Loucy (cell line): Measurements from ENCODE around the gene ADRB2.

ENCODE experiments used
- EZH2phosphoT487 ChIP-seq: fragments of 200-600 bp; IDR thresholded peaks from 2 replicates; pipeline ENCODE4 v1.6.1; 2018; ENCODE audit warnings: antibody characterized with exemption, mild to moderate bottlenecking, moderate library complexity, borderline replicate concordance
- TF ChIP-seq, protein P1 (sequence below): fragments of 200-600 bp; sonication (generic); conservative IDR thresholded peaks from 2 replicates; pipeline ENCODE4 v1.5.1; 2014; ENCODE audit warnings: mild to moderate bottlenecking, antibody characterized with exemption, low read length

DNA sequence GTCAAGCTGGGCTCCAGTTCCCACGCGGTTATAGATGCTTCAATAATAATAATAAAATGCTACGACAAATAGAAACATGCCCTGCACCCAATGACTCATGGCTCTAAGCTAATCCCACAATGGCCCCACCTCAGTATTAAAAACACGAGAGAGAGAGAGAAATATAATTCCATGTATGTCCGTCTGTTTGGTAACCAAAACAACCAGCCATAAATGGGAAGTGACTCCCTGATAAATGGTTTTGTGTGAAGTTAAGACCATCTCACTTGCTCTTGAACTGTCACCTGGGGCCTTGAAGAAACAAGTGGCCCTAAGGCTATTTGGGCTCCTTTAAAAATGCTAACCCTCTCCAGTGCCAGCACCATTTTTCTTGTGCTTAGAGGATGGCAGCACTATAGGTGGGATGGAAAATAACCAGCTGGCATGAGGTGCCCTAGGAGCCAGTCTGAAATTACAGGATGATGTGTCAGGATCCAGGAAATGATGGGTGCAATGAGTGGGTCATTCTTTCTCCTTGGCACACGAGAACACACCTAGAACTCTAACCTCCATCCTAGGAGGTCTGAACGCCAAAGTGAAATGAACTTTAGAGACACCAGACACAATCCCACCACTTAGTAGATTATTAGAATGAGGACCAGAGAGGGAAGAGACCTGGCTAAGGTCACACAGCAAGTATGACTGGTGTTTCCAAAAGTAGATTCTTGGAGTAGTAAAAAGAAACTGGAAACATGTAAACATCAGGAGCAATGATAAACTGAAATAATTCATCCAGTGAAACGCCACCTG lies 35.7 kb upstream of the ADRB2 start:
- TF ChIP-seq, protein P1, sequence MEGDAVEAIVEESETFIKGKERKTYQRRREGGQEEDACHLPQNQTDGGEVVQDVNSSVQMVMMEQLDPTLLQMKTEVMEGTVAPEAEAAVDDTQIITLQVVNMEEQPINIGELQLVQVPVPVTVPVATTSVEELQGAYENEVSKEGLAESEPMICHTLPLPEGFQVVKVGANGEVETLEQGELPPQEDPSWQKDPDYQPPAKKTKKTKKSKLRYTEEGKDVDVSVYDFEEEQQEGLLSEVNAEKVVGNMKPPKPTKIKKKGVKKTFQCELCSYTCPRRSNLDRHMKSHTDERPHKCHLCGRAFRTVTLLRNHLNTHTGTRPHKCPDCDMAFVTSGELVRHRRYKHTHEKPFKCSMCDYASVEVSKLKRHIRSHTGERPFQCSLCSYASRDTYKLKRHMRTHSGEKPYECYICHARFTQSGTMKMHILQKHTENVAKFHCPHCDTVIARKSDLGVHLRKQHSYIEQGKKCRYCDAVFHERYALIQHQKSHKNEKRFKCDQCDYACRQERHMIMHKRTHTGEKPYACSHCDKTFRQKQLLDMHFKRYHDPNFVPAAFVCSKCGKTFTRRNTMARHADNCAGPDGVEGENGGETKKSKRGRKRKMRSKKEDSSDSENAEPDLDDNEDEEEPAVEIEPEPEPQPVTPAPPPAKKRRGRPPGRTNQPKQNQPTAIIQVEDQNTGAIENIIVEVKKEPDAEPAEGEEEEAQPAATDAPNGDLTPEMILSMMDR = no peak
- no peak for TF ChIP-seq EZH2phosphoT487
